HUES48 (cell line): ENCODE results near the gene EPC1.

Source experiments
- H3K27ac ChIP-seq: one replicate; pipeline ENCODE4 v1.7.0; 2013; ENCODE audit warnings: low read depth, low read length, inconsistent platforms
- H3K27me3 ChIP-seq: 2 replicates; pipeline ENCODE4 v1.6.1; 2013; ENCODE audit warnings: mild to moderate bottlenecking, low read length; ENCODE audit not compliant: control insufficient read depth, insufficient read depth
- H3K36me3 ChIP-seq: 2 replicates; pipeline ENCODE4 v1.6.1; 2013; ENCODE audit warnings: low read length; ENCODE audit not compliant: control insufficient read depth, insufficient read depth
- H3K4me1 ChIP-seq: 2 replicates; pipeline ENCODE4 v1.6.1; 2013; ENCODE audit warnings: mild to moderate bottlenecking, low read length; ENCODE audit not compliant: control insufficient read depth, insufficient read depth
- H3K4me3 ChIP-seq: 2 replicates; pipeline ENCODE4 v1.5.1; 2013; ENCODE audit warnings: mild to moderate bottlenecking, low read depth, low read length
- H3K9ac ChIP-seq: 2 replicates; pipeline ENCODE4 v1.6.1; 2013; ENCODE audit warnings: mild to moderate bottlenecking, low read depth, low read length, moderate library complexity
- H3K9me3 ChIP-seq: 2 replicates; pipeline ENCODE4 v1.6.1; 2013; ENCODE audit warnings: low read length; ENCODE audit not compliant: control insufficient read depth, insufficient read depth

The EPC1 gene

DNA sequence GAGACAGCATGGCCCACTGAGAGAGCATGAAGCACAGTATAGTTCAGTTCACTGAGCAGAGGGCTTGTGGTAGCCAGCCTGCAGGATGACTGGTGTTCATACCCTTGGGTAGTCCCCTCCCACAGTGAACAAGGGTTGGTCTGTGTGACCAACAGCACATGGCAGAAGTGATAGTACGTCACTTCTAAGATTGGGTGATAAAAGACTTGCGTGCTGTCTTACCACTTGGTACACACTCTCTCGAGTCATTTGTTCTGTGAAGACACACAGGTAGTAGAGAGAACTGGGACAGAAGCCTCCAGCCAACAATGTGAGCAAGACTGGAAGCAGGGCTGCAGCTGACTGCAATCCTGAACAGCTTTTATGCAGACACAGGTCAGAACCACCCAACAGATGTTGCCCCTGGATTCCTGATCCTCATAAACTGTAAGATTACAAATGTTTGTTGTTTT lies 14.6 kb downstream of the EPC1 start:
- H3K9ac ChIP-seq = no peak overlapping the region
- H3K27me3 ChIP-seq = no peaks in the 10 kb centered on the region
- no peaks in the 10 kb centered on the region for H3K36me3 ChIP-seq
- H3K4me1 ChIP-seq = peaks cover 60% of the 10 kb centered on the region
- no peak overlapping the region for H3K27ac ChIP-seq
- no peak overlapping the region for H3K4me3 ChIP-seq
- H3K9me3 ChIP-seq = no peaks in the 10 kb centered on the region

DNA sequence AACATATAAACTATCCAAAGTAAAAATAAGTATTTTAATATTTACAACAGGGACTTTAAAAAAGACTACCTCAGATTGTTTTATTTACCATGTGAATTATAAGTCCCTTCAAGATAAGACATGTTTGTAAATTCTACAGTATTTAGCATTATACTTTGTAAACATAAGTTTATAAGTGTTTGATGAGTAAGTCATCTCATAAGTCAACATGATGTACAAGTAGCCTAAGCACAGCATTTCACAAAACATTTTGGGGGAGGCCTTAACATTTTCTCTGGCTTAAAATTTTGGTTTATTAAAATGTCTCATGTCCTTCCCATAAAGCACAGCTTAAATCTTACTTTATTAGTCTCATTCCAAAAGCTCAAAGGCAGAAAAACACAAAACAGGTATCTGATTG lies 15.4 kb downstream of the EPC1 start:
- no peaks in the 10 kb centered on the region for H3K27me3 ChIP-seq
- H3K9ac ChIP-seq = no peak overlapping the region
- H3K27ac ChIP-seq = no peak overlapping the region
- no peaks in the 10 kb centered on the region for H3K9me3 ChIP-seq
- no peak overlapping the region for H3K4me3 ChIP-seq
- no peaks in the 10 kb centered on the region for H3K36me3 ChIP-seq
- peaks cover 67% of the 10 kb centered on the region for H3K4me1 ChIP-seq

DNA sequence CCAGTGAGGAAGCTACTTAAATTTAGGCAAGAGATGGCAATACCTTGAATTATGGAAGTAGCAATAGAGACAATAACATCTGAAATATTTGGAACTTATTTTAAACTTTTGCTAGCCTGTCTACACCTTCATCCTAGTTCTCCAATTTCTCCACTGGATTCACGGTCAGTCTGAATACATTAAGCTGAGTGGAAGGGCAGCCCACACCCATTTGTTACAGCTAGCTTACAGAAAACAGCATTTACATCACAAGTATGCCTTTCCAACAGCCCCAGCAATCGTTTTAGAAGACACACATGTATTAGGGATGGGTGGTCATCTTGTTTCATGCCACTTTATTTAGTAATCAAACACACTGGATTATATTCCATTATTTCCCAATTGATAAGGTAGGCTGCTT lies 16.7 kb downstream of the EPC1 start:
- no peaks in the 10 kb centered on the region for H3K9me3 ChIP-seq

DNA sequence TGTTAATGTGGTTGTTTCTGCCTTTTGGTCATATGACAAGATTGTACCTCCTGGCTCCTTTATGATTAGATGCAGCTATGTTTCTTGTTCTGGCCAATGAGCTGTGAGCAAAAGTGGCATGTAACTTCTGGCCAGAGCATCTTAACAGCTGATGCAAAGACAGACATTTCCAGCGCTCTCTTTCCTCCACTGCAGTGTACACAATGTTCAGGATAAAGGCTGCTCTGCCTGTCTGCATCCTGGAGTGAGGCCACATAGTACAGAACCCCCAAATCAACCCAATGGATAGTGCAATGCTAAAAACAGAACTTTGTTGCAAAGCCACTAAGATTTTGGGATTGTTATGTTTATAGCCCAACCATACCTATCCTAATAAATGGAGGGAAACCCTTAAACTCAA lies 17.9 kb downstream of the EPC1 start:
- no peaks in the 10 kb centered on the region for H3K27me3 ChIP-seq
- H3K27ac ChIP-seq = no peak overlapping the region
- no peak overlapping the region for H3K9ac ChIP-seq
- no peaks in the 10 kb centered on the region for H3K9me3 ChIP-seq
- H3K36me3 ChIP-seq = no peaks in the 10 kb centered on the region
- no peak overlapping the region for H3K4me3 ChIP-seq
- peaks cover 76% of the 10 kb centered on the region for H3K4me1 ChIP-seq

More for the DNA sequence above, 16.7 kb downstream of the EPC1 start:
- Histone ChIP-seq H3K27ac (no peak overlapping the region), H3K27me3 (no peaks in the 10 kb centered on the region), H3K36me3 (no peaks in the 10 kb centered on the region), H3K9ac (no peak overlapping the region), H3K4me1 (peaks cover 79% of the 10 kb centered on the region), H3K4me3 (no peak overlapping the region)

DNA sequence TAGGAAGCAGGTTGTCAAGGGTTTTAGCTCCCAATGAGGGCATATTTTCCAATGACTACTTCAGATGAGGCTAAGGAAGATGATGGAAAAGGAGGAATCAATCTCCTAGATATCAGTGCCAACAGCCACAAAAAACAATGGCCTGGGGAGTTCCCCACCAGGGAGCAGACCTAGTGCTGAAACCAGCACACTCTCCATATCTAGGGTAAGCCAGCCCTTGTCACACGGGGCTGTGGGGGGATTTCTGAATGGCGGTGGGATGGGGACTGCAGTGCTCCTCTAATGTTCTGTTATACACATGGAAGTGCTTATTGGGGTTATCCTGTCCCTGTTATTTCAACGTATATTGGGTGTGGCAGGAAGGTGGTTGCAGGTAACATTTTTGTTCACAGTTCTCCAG lies 18.5 kb downstream of the EPC1 start:
- Histone ChIP-seq H3K9me3 (no peaks in the 10 kb centered on the region), H3K27me3 (no peaks in the 10 kb centered on the region), H3K4me1 (peaks cover 70% of the 10 kb centered on the region), H3K9ac (no peak overlapping the region), H3K27ac (no peak overlapping the region), H3K4me3 (no peak overlapping the region), H3K36me3 (no peaks in the 10 kb centered on the region)

DNA sequence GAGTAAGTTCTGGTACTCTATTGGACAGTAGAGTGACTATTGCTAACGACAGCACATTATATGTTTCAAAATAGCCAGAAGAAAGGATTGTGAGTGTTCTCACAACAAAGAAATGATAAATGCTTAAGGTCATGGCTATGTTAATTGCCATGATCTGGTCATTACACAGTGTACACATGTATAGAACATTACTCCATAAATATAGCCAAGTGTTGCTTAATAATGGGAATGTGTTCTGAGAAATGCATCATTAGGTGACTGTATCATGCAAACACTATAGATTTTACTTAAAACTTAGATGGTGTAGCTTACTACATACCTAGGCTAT lies 19.6 kb downstream of the EPC1 start:
- Histone ChIP-seq H3K9ac (no peak overlapping the region), H3K9me3 (no peaks in the 10 kb centered on the region), H3K4me3 (no peak overlapping the region), H3K27ac (no peak overlapping the region), H3K27me3 (no peaks in the 10 kb centered on the region), H3K4me1 (peaks cover 64% of the 10 kb centered on the region), H3K36me3 (no peaks in the 10 kb centered on the region)

DNA sequence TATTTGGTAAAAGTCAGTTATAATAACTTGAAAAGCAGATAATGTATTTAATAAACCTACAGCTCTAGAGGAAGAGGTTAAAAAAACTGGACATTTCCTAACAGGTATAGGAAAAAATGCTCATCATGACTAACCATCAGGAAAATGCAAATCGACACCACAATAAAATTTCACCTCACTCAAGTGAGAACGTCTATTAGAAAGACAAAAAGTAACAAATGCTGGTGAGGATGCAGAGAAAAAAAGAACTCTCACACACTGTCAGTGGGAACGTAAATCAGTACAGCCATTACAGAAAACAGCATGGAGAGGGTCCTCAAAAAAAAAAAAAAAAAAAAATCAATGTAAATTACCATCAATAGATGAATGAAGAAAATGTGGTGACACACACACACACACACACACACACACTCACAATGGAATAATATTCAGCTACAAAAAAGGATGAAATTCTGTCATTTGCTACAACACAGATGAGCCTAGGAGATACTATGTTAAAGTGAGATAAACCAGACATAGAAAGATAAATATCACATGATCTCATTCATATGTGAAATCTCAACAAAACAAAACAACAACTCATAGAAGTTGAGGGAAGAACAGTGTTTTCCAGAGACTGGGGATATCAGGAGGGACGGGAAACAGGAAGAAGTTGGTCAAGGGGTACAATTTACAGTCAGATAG lies 20.1 kb downstream of the EPC1 start:
- no peak overlapping the region for H3K27ac ChIP-seq
- no peaks in the 10 kb centered on the region for H3K27me3 ChIP-seq
- no peaks in the 10 kb centered on the region for H3K36me3 ChIP-seq
- H3K4me3 ChIP-seq = no peak overlapping the region
- H3K9ac ChIP-seq = no peak overlapping the region
- peaks cover 59% of the 10 kb centered on the region for H3K4me1 ChIP-seq
- H3K9me3 ChIP-seq = no peaks in the 10 kb centered on the region

DNA sequence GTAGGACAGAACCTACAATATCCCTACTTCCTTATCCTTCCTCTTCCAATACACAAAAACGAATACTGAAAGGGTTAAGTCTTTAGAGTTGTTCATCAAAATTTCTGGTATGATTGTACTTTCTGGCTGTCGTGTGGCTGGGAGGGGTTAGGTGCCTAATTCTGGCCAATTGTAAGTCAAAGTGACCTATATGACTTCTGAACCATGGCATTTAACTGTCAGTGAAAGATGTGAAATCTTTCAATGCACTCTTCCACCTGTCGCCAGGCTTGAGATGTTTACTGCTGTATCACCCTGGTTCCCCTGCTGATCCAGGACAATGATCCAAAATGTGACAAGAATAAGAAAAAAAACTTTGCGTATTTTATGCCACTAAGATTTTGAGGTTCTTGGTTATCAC lies 20.8 kb downstream of the EPC1 start:
- Histone ChIP-seq H3K27ac (no peak overlapping the region), H3K27me3 (no peaks in the 10 kb centered on the region), H3K9ac (no peak overlapping the region), H3K4me1 (peaks cover 57% of the 10 kb centered on the region), H3K9me3 (no peaks in the 10 kb centered on the region), H3K36me3 (no peaks in the 10 kb centered on the region), H3K4me3 (no peak overlapping the region)

DNA sequence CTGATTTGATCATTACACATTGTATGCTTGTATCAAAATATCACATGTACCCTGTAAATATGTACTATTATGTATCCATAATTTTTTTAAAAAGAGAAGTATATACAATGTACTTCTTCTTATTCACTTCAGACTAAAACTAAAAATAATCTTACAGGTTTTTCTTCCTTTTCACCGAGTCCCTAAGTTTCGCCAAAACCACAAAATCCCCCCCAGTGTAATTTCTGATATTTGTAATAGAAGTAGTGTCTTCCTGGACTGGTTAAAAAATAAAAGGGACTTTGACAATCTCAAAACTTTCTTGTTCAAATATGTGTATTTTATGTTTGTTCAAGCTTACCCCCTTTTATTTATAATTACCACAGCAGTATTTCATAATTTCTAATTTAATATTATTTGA lies 23.9 kb downstream of the EPC1 start:
- Histone ChIP-seq H3K4me1 (peaks cover 26% of the 10 kb centered on the region), H3K9ac (no peak overlapping the region), H3K36me3 (no peaks in the 10 kb centered on the region), H3K27ac (no peak overlapping the region), H3K4me3 (no peak overlapping the region), H3K9me3 (no peaks in the 10 kb centered on the region), H3K27me3 (no peaks in the 10 kb centered on the region)

DNA sequence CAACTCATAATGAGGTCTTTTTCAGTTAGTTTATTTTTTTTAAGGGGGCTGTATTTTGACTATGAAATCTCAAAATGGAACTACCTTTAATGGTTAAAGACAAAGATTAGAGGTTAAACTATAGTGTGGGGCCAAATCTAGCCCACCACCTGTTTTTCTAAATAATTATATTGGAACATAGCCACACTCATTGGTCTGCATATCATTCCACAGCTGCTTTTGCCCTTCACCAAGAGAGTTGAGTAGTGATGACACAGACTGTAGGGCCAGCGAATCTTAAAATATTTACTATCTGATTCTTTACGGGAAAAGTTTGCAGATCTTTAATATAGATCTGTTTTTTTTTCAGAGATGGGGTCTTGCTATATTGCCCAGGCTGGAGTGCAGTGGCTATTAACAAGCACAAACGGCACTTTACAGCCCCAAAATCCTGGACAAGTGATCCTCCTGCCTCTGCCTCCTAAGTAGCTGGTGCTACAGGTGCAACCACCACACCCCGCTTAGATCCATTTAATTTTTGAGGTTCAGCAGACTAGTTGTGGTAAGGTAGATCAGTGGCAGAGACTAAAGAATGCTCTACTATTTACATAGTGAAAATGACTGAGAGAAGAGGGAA lies 25.8 kb downstream of the EPC1 start:
- Histone ChIP-seq H3K9me3 (no peaks in the 10 kb centered on the region), H3K36me3 (no peaks in the 10 kb centered on the region), H3K4me3 (no peak overlapping the region), H3K9ac (no peak overlapping the region), H3K27me3 (no peaks in the 10 kb centered on the region), H3K27ac (no peak overlapping the region), H3K4me1 (peaks cover 9% of the 10 kb centered on the region)

DNA sequence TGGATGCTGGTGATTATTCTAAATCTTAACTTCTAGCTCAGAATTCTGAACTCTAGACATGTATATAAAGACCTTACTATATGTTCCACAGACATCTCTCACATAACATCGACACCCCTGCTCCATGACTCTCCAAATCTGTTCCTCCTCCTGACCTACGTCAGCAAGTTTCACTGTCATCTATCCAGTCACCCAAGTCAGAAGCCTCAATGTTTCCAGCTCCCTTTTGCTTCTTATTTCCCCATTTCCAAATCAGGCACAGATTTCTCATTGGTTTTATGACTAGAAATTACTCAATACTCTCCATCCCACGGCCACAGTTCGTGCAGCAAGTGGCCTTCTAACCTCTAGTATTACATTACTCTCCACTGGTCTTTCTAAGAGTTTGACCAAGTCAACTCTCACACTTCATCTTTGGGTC lies 28.5 kb downstream of the EPC1 start:
- Histone ChIP-seq H3K36me3 (no peaks in the 10 kb centered on the region), H3K9ac (no peak overlapping the region), H3K4me3 (no peak overlapping the region), H3K9me3 (no peaks in the 10 kb centered on the region), H3K4me1 (peaks cover 11% of the 10 kb centered on the region), H3K27ac (no peak overlapping the region), H3K27me3 (no peaks in the 10 kb centered on the region)
